Stimulated activated CD4-positive, alpha-beta T cell treated with anti-CD3 and anti-CD28 coated beads, Interleukin-15, amount 100 ng/mL, for 1 hour (primary cell): ENCODE data around the gene SAMD4A.

Source experiments
- DNase-seq, 2 donors: peaks; one replicate each; pipeline ENCODE4 v3.0.0-alpha.2; 2020; ENCODE audit warnings: low read depth in 1 of 2, low spot score in 1 of 2

The SAMD4A gene

GRCh38 chr14:54629183-54629582, 62.3 kb downstream of the SAMD4A start:
- no peak for DNase-seq

- DNase-seq = no peak
Measured at GRCh38 chr14:54629635-54630360, 62.9 kb downstream of the SAMD4A start.

- no peak for DNase-seq
Measured at GRCh38 chr14:54631016-54631415, 64.1 kb downstream of the SAMD4A start.

GRCh38 chr14:54632452-54632851, 65.5 kb downstream of the SAMD4A start:
- DNase-seq = no peak

GRCh38 chr14:54633076-54633475, 66.1 kb downstream of the SAMD4A start:
- DNase-seq = no peak

GRCh38 chr14:54637270-54638134, 70.6 kb downstream of the SAMD4A start:
- DNase-seq = no peak

- DNase-seq = no peak
Measured at GRCh38 chr14:54638135-54638446, 71.2 kb downstream of the SAMD4A start.

- DNase-seq = no peak
Measured at GRCh38 chr14:54639611-54640010, 72.7 kb downstream of the SAMD4A start.

- DNase-seq = no peak
Measured at GRCh38 chr14:54640506-54640905, 73.6 kb downstream of the SAMD4A start.

- no peak for DNase-seq
Measured at GRCh38 chr14:54642121-54642520, 75.2 kb downstream of the SAMD4A start.

GRCh38 chr14:54642801-54643695, 76.1 kb downstream of the SAMD4A start:
- no peak for DNase-seq

GRCh38 chr14:54643696-54644176, 76.8 kb downstream of the SAMD4A start:
- DNase-seq = no peak

GRCh38 chr14:54645639-54646038, 78.7 kb downstream of the SAMD4A start:
- no peak for DNase-seq

GRCh38 chr14:54646626-54647025, 79.7 kb downstream of the SAMD4A start:
- DNase-seq = no peak

- DNase-seq = no peak
Measured at GRCh38 chr14:54647378-54647777, 80.5 kb downstream of the SAMD4A start.

GRCh38 chr14:54649056-54649455, 82.1 kb downstream of the SAMD4A start:
- no peak for DNase-seq

- DNase-seq = no peak
Measured at GRCh38 chr14:54650331-54650958, 83.5 kb downstream of the SAMD4A start.

- DNase-seq = no peak
Measured at GRCh38 chr14:54650959-54651351, 84.0 kb downstream of the SAMD4A start.

- DNase-seq = no peak
Measured at GRCh38 chr14:54651649-54652048, 84.7 kb downstream of the SAMD4A start.

GRCh38 chr14:54652188-54652587, 85.3 kb downstream of the SAMD4A start:
- no peak for DNase-seq

GRCh38 chr14:54652605-54653052, 85.7 kb downstream of the SAMD4A start:
- DNase-seq = no peak
